ENCODE data around the gene WNK2.
"Not testable (repeated sequence)": the region's sequence is repeated elsewhere in the genome, so short reads cannot be mapped to it uniquely, and the experiment has no call there.

WNK2 gene

DNA sequence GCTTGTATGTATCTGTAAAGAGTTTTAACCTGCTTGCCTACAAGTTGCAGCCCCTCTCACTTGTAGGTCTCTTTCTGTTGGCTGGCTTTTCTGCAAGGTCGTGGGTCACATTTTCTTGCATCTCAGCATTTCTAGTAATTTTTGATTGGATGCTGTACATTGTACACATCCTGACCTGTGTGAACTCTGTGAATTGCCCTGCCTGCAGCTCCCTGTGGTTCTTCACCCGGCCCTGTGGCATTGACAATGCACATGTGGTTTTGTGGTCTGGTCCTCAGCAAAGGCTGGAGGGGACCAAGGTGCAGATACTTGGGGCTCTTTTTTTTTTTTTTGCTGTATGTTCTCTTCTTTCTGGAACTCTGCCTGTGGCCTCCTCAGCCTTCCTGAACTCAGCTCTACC lies 53.6 kb downstream of the WNK2 start:
- no peak for DNase-seq (ENCODE audit: low spot score)

DNA sequence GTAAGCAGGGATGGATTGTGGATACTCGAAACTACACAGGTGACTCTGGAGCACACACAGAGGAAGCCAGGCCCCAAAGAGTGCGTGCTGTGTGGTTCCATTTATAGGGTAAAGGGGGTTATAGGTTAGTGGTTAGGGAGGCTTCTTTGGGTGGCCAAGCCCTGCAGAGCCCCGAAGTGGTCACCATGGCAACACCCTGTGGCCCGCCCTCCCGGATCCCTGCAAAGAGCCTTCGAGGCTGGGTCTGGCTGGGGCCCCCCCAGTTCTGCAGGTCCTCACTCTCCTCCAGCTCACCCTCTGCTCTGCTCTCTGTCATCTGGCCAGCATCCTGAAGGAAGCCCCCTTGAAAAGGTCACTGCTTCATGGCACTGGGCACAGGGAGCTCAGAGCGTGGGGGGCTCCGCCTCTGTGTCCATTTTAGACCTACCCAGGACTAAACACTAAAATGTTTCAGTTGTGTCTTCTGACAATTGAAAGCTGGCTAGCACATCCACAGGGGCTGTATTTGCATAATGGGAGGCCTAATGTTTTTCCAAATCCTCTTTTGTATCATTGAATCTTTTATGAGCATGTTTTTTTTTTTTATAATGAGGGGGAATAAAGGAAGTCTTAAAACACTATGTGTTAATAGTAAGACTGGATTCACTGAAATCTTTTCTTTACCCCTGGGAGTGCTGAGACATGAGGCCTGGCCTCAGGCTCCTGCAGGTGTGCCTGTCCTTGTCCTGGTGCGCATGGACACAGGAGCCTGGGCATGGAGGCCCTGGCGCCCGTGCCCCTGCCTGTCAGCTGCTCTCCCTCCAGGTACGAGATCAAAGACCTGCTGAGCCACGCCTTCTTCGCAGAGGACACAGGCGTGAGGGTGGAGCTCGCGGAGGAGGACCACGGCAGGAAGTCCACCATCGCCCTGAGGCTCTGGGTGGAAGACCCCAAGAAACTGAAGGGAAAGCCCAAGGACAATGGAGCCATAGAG lies 55.3 kb downstream of the WNK2 start:
- no peak for DNase-seq (ENCODE audit: low spot score)

DNA sequence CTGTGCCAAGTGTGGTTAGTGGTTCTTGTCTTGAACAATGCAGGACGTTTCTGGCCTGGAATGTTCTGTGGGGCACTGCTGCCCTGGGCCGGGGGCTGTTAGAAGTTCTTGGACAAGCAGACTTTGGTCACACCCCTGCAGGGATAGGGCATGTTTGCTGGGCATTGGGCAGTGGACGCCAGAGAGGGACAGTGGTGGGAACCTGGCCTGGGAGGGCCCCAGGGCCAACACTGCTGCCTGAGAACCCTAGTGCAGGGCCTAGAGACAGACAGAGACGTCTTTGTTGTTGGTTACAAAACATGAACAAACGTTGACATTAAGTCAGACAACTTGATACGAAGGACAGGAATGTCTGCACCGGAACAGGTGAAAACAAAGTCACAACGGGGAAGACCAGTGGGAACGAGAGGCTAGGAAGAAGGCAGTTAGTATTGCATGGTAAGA lies 57.0 kb downstream of the WNK2 start:
- no peak for DNase-seq (ENCODE audit: low spot score)

DNA sequence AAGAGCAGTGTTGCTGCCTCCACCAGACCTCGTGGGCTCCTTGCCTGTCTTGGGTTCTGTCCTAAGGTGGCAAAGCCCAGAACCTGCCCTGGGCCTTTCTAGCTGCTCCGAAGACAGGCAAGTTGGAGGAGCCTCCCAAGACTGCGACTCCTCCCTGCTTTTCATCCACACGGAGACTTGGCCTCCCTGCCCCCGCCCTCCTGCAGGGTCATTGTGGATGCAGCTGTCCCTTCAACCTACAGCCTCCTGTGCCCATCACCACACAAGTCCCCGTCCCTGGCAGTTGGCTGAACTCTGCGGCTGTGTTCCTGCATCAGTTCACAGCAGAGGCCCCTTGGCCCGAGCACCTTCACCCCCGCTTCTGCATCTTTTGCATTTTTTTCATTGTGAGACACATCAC lies 59.2 kb downstream of the WNK2 start:
- DNase-seq (ENCODE audit: low spot score): no peak

DNA sequence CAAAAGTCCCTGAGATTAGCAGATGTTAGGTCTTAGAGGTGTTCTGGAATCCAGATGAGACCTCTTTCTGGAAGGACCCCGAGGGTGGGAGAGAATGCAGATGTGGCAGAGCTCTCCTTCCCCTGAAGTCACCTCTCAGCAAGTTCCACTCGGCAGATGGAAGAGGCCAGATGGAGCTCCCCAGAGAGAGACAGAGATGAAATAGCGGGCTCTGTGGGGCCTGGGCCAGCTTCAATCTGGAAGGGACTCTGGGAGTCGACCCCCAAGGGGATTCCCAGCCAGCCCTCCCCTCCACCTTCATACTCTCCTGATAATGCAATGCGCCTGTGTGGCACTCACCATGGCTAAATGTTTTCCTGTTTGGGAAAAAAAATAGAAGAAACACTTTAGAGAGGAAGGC lies 60.2 kb downstream of the WNK2 start:
- no peak for DNase-seq (ENCODE audit: low spot score)

DNA sequence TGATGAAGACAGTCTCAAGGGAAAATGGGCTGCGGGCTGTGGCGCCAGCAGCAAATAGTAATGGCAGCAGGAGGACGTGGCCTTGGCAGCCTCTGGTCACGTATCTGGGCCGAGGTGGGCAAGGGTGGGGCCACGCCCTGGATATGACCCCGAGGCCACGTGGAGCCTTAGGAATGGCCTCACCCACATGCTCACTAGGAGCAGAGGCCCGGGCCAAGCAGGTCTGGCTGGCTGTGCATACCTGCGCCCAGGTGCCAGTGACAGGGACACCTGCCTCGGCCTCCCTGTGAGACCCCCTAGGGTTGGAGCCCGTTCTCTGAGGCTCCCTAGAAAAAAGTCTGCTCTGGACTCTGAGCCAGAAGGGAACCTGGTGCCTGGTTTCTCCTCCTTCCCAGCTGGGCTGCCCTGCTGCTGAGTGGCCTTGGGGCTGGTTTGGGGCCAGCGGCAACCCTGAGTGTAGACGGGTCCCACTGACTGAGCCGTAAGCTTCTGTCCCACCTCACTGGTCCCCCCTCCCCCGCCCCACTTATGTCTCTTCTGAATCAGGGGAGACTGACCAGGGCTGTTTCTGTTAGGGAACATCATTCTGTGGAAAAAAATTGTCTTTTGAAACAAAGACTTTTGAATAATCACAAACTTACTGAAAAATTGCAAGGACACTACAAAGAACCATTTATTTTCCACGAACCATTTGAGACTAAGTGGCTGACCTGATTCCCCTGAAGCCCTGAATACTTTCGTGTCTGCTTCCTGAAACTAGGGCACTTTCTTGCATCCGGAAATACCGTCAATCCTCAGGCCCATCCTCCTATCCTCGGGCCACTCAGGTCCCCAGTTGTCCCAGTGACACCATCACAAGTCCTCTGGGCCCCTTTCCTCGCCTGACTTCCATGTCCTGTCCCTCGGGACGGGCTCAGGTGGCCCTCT lies 60.8 kb downstream of the WNK2 start:
- DNase-seq (ENCODE audit: low spot score): no peak

DNA sequence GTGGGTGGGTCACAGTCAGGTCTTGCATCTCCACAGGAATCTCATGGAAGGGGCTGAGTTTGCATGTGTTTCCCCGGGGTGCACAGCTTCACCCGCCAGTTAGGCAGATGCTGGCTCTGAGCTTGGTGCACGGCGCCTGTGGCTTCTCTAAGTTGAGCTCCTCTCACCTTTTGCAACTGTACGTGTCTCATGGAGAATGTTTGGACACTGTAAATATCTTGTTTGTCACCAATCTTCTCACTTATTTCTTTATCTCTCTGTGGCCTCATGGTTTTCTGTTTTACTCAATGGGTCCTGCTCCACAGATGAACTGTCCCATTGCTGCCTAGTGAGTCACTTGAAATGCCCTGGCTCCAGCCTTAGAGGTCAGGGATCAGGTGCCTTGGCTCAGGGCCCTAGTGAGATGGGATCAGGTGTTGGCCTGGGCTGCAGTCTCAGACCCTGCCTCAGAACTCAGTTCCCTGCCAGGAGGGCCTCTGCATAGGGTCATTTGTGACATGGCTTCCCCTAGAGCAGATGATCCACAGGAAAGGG lies 61.6 kb downstream of the WNK2 start:
- DNase-seq (ENCODE audit: low spot score): no peak

DNA sequence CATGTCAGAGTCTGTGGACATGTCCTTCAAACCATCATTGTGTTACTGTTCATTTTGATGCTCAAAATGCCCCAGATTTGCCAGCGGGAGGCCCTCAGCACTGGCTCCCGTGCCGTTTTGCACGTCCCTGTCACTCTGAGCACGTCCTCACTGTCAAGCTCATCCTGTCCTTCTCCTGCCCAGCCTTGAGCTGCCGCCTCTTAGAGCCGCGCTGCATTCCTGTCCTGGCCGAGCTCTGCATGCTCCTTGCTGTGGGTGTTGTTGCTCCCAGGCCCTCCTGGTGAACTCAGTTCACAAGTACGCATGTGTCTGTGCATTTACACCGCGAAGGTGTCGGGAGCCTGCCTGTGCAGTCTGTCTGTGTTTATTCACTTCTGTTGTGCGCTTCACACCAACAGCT lies 62.2 kb downstream of the WNK2 start:
- DNase-seq (ENCODE audit: low spot score): no peak

DNA sequence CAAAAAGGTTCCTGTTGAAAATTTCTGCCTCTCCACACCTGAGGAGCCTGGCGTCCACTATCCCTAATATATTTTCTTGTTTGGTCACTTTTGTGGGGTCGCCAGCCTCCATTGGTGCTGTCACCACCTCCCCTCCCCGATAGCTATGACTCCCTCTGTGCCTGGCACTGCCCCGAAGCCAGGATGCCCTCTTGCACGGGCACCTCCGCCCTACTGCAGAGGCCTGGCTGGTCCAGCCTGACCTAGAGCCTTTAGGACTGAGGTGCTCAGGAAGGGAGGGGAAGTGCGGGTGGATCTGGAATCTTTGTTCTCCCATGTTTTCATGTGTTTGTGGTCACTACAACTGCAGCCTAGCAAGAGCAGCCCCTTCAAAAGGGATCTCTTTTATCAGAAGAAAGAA lies 62.6 kb downstream of the WNK2 start:
- no peak for DNase-seq (ENCODE audit: low spot score)

DNA sequence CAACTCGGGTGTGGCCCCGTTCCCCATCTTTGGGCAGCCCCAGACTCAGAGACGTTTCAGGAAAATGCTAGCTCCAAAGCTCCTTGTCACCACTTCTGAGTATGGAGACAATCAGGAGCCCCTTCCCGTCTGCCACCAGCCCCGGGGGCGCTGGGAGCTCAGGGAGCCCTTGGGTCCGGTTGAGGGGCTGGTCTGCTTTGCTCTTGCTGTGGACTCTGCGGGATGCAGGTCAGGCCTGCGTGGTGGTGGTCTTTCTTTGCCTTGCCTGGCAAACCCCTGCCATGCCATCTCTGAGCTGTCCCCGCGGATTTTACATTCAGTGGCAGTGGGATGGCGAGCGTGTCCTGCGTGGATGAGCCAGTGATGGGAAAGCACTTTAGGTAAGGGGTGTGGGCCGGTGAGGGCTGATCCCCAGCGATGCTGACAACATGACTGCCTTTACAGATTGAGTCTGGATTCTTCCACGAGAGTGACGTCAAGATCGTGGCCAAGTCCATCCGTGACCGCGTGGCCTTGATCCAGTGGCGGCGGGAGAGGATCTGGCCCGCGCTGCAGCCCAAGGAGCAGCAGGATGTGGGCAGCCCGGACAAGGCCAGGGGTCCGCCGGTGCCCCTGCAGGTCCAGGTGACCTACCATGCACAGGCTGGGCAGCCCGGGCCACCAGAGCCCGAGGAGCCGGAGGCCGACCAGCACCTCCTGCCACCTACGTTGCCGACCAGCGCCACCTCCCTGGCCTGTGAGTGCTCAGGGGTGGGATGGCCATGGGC lies 63.3 kb downstream of the WNK2 start:
- no peak for DNase-seq (ENCODE audit: low spot score)

DNA sequence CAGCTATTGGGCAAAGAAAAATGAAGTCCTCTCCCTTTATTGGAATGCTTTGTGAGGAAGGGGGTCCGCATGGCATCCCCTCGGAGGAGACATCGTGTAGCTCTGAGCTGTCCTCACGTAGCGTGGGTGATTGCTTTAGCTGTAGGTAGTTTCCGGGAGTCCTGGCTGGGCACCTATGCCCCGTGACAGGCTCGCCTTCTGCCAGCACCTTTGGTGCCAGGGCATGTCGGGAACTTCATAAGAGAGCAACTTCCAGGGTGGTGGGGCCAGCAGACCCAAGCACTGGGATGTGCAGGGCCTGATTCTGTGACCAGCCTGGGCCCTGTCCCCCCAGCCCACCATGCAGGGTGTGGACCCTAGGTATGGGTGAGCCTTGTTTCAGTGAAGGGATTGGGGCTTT lies 64.0 kb downstream of the WNK2 start:
- no peak for DNase-seq (ENCODE audit: low spot score)

DNA sequence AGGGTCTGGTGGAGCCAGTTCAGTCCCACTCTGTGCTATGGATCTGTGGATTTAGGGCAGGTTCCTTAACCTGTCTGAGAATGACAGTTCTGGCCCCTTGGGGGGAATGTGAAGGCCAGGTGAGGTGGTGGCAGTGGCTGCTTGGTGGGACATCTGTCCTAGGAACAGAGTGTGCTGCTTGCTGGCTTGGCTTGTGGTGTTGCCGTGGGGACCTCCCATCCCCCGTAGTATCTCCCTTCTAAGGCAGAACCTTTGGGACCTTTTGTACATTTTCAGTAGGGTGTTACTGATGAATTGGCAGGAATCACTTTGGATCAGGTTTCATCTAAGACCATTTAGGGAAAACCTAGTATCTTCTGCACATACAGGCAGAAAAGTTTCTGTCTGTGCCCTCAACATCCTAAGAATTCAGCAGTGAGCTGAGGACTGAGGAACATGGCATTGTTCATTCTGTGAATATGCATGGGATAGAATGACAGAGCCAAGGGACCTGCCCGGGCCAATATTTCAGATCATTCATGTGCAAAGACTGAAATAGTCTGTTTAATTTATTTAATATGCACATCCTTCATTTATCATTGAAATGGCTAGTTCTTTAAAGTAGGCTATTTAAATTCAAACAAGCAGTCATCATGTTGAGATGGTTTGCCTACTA lies 64.6 kb downstream of the WNK2 start:
- no peak for DNase-seq (ENCODE audit: low spot score)

DNA sequence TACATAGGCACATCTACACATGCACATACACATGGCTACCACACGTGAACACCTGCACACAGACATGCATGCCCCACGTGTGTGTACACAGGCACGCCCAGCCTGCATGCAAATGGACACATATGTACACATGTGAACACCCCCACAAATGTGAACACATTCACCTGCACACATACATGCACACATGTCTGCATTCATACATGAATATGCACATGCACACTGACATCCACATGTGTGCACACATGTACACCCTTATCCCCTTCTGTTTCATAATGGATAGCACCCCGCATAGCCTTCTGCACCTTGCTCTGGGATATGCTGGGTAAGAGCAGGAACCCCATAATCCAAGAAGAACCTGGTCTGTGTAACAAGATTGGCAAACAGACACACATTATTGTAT lies 66.2 kb downstream of the WNK2 start:
- DNase-seq (ENCODE audit: low spot score): no peak

DNA sequence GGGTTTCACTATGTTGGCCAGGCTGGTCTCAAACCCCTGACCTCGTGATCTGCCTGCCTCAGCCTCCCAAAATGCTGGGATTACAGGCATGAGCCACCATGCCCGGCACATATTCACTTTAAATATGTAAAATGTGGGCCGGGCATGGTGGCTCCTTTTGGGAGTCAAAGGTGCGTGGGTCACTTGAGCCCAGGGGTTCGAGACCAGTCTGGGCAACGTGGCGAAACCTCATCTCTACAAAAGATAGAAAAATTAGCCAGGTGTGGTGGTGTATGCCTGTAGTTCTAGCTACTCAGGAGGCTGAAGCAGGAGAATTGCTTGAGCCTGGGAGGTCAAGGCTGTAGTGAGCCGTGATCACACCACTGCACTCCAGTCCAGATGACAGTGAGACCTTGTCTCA lies 67.4 kb downstream of the WNK2 start:
- not testable (repeated sequence) for DNase-seq (ENCODE audit: low spot score)

DNA sequence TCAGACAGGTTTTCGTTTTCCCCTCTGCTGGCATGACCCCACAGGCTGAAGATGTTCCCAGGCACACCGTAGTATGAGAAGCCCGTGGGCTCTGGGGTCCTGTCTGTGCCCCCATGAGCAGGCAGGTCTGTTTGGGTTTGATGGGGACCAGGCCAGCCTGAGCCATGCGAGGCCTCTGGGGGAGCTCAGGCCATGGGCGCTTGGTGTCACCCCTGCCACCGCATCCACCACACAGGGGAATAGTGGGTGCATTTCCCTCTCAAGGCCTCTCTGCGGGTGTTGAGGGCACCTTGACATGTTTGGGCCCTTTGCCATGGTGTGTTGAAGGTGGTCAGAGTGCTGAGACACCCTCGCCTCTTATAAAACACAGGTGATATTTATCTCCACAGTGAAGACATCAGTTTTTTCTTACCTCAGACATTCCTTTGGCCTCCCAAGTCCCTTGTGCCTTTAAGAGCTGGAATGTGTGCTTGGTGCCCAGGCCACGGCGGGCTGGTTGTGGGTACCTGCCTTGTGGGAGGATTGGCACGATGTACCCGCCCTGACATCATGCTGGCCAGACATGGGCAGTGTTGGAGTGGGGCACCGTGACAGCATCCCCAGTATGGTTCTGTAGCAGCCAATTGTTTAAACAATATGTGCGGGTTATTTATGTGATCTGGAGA lies 68.3 kb downstream of the WNK2 start:
- DNase-seq (ENCODE audit: low spot score): no peak

DNA sequence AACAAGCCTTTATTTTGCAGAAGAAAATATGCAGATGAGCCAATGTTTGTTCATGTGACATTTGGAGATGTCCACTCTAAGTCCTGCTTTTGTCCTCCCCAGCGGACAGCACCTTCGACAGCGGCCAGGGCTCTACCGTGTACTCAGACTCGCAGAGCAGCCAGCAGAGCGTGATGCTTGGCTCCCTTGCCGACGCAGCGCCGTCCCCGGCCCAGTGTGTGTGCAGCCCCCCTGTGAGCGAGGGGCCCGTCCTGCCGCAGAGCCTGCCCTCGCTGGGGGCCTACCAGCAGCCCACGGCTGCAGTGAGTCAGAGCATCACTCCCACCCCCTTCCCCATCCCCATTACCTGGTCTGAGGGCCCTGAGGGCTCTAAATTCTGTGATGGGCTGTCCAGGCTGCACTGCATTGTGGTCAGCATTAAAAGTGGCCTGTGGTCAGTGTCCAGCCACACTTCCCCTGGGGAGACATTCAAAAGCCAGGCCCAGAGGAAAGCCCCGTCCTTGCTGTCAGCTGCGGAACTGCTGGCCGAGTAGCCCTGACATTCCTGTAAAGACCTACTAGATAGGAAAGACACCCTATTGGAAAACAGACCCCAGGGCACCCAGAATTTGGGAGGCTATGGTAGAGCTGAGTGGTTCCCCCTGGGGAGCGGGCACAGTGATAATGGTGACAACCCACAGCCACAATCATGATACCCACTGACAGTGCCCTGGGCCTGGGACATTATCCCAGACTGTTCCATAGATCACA lies 69.0 kb downstream of the WNK2 start:
- no peak for DNase-seq (ENCODE audit: low spot score)

DNA sequence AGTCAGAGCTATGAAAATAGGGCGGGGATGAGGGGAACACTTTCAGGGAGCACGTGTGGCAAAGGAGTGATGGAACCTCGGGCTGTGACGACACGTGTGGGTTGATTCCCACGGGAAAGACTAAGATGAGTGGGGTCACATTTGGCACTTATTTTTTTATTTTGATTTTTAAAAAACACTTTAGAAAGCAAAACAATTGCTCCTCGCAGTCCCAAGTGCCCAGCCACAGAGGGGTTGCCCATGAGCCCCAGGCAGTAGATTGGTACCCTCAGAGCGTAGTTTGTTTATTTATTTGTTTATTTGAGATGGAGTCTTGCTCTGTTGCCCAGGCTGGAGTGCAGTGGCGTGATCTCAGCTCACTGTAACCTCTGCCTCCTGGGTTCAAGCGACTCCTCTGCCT lies 69.7 kb downstream of the WNK2 start:
- no peak for DNase-seq (ENCODE audit: low spot score)

DNA sequence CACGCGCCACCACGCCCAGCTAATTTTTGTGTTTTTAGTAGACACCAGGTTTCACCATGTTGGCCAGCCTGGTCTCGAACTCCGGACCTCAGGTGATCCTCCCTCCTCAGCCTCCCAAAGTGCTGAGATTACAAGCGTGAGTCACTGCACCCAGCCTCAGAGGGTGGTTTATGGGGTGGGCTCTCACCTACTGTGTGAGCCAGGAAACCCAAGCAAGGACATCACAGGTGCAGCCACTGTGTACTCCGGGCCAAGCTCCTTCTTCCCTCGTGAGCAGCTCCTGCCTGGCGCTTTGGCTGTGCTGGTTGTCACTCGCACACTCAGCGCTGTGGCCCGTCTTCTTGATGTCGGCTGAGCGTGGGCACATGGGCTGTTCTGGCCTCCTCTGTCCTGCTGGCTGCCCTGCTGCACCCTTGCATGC lies 70.1 kb downstream of the WNK2 start:
- no peak for DNase-seq (ENCODE audit: low spot score)

DNA sequence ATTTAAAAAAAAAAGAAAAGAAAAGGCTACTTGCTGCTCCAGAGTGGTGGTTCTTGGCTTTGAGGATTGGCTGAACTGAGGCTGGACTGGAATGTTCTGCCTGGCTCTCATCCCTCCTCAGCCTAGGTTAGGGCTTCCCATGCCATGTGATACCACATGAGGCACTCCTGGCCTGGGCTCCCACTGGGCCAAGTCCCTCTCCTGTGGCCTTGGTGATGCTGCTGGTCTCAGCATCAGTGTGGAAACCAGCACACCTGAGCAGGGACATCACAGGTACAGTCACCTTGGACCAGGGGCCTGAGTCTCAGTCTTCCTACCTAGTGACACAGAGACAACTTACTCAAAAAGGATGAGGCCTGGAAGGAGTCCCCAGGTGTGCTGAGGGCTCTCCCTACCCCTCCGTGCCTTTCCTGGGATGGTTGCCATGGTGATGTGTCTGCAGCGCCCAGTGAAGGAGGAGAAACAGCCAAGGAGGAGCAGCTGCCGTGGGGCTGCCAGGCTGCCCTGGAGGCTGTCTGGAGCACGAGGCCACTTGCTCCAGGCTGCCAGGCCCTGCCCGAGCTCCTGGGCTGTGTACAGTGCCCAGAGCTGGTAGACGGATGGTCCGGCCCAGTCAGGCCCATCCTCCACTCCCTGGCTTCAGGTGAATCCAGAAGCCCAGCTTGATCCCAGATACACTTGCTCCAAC lies 71.0 kb downstream of the WNK2 start:
- no peak for DNase-seq (ENCODE audit: low spot score)

Measured in kidney capillary endothelial cell (primary cell).